ELR (cell line): ENCODE data around the gene PLEKHG4B.

Experiments
- DNase-seq: peaks from one replicate; pipeline ENCODE4 v3.0.0-alpha.2; 2015; ENCODE audit warnings: low read depth

PLEKHG4B gene

GRCh38 chr5:172421-172820 is 80.5 kb downstream of the PLEKHG4B start:
- DNase-seq: no peak

GRCh38 chr5:172841-173251 is 80.9 kb downstream of the PLEKHG4B start:
- no peak for DNase-seq

GRCh38 chr5:173392-174290 is 81.7 kb downstream of the PLEKHG4B start:
- DNase-seq: no peak

- no peak for DNase-seq
Measured at GRCh38 chr5:174291-174600, 82.3 kb downstream of the PLEKHG4B start.

GRCh38 chr5:174876-175465 is 83.0 kb downstream of the PLEKHG4B start:
- DNase-seq: no peak

GRCh38 chr5:176296-176823 is 84.4 kb downstream of the PLEKHG4B start:
- no peak for DNase-seq

GRCh38 chr5:178110-178509 is 86.1 kb downstream of the PLEKHG4B start:
- no peak for DNase-seq

- no peak for DNase-seq
Measured at GRCh38 chr5:179401-179800, 87.4 kb downstream of the PLEKHG4B start.

- DNase-seq: no peak
Measured at GRCh38 chr5:180286-180918, 88.4 kb downstream of the PLEKHG4B start.

- DNase-seq: no peak
Measured at GRCh38 chr5:181160-181559, 89.2 kb downstream of the PLEKHG4B start.

GRCh38 chr5:181566-181965 is 89.6 kb downstream of the PLEKHG4B start:
- DNase-seq: no peak

GRCh38 chr5:182126-182525 is 90.2 kb downstream of the PLEKHG4B start:
- DNase-seq: no peak

- DNase-seq: no peak
Measured at GRCh38 chr5:184471-184870, 92.5 kb downstream of the PLEKHG4B start.

GRCh38 chr5:185095-186070 is 93.4 kb downstream of the PLEKHG4B start:
- no peak for DNase-seq

GRCh38 chr5:186091-187041 is 94.4 kb downstream of the PLEKHG4B start:
- DNase-seq: no peak

GRCh38 chr5:187042-187431 is 95.1 kb downstream of the PLEKHG4B start:
- DNase-seq: no peak

- peak; percentile 33 for DNase-seq
Measured at GRCh38 chr5:187617-188451, 95.9 kb downstream of the PLEKHG4B start.

- DNase-seq: peak; percentile 88
Measured at GRCh38 chr5:188488-189481, 96.8 kb downstream of the PLEKHG4B start.
